Measurements from ENCODE around the gene CBFA2T3. TPM values are rescaled to one million over a fixed set of nuclear protein-coding genes. Genes with fewer than 3 reads are reported as not detected.

The CBFA2T3 gene
- total RNA-seq, 1 experiment from 2014 or later = 2.1 TPM

DNA sequence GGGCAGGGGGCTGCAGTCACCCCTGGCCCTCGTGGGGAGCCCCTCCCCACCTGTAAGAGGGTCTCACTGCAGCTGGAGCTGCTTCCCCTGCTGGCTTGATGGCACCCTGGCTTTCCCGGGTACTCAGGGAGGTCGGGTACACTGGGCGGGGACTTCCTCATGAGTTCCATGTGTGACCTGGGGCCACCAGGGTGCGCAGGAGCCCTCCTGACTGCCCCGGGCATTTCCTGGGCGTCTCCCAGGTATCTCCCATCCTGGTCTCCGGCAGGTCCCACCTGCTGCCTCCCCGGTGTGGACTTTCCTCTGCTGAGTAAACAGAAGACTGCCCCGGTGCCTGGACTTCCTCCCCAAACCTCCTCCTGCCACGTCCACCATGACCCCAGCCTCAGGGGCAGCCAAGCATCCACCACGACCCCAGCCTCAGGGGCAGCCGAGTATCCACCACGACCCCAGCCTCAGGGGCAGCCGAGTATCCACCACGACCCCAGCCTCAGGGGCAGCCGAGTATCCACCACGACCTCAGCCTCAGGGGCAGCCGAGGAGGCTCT lies 40.9 kb downstream of the CBFA2T3 start:
- no peak overlapping the region for H3K4me3 Mint-ChIP-seq (ENCODE audit: unreplicated experiment)
- H3K36me3 Mint-ChIP-seq (ENCODE audit: insufficient read depth, unreplicated experiment) = no peaks in the 10 kb centered on the region
- no TSS peak for BruUV-seq (replicated peaks)
- ChIA-PET POLR2A (no interaction called here), CTCF (no interaction called here)
- no peaks in the 10 kb centered on the region for H3K36me3 ChIP-seq (ENCODE audit: control insufficient read depth, insufficient read depth, low read length)
- no peak overlapping the region for H3K4me3 ChIP-seq (ENCODE audit: low read depth, low read length)
- no peaks in the 10 kb centered on the region for H3K9me3 ChIP-seq
- no peak overlapping the region for H3K27ac Mint-ChIP-seq (ENCODE audit: unreplicated experiment)
- no peaks in the 10 kb centered on the region for H3K4me1 Mint-ChIP-seq (ENCODE audit: low read depth, unreplicated experiment)
- H3K27me3 Mint-ChIP-seq (ENCODE audit: insufficient read depth, unreplicated experiment) = peaks cover 2% of the 10 kb centered on the region
- TF ChIP-seq, protein P1, sequence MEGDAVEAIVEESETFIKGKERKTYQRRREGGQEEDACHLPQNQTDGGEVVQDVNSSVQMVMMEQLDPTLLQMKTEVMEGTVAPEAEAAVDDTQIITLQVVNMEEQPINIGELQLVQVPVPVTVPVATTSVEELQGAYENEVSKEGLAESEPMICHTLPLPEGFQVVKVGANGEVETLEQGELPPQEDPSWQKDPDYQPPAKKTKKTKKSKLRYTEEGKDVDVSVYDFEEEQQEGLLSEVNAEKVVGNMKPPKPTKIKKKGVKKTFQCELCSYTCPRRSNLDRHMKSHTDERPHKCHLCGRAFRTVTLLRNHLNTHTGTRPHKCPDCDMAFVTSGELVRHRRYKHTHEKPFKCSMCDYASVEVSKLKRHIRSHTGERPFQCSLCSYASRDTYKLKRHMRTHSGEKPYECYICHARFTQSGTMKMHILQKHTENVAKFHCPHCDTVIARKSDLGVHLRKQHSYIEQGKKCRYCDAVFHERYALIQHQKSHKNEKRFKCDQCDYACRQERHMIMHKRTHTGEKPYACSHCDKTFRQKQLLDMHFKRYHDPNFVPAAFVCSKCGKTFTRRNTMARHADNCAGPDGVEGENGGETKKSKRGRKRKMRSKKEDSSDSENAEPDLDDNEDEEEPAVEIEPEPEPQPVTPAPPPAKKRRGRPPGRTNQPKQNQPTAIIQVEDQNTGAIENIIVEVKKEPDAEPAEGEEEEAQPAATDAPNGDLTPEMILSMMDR (IDR thresholded peaks at IDR 0.05; ENCODE audit: insufficient read depth in 1 of 2, low read depth in 1 of 2, low read length in 1 of 2, severe bottlenecking in 1 of 2, unreplicated experiment in 1 of 2) = peak in 1 of 2 experiments; percentile 41
- no peaks in the 10 kb centered on the region; the same call in 1 of the 2 replicates for H3K27me3 ChIP-seq (replicated peaks; ENCODE audit: control insufficient read depth, insufficient read depth, low read length)
- intact Hi-C loops (cut with micrococcal nuclease; ENCODE audit: unreplicated experiment) = no loop called here
- DNase-seq = peak; percentile 54 to 76
- H3K9me3 Mint-ChIP-seq (ENCODE audit: unreplicated experiment) = no peaks in the 10 kb centered on the region
- H3K4me1 ChIP-seq = peaks cover 4% of the 10 kb centered on the region; the same call in 1 of the 2 replicates

DNA sequence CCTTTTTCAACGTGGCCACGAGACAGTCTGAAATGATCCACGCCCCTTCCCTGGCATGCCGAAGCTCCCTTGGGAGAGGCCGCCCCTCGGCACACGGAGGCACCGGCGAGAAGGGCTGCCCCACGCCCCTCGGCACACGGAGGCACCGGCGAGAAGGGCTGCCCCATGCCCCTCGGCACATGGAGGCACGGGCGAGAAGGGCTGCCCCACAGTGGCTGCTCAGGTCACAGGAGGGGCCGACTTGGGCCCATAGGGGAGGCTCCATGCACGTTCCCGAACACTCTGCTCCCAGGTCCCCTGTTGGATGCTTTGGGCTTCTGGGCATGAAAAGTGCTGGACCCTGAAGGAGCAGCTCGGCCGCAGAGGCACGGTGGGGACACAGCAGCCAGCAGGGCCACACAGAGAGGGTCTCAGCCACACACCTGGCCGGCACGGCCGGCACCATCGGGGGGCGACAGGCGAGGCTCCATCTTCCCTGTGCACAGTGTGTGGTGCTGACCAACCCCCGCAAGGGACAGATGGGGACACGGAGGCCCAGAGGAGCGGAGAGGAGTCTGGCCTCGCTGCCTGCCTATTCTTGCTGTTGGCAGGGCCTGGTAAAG lies 42.8 kb downstream of the CBFA2T3 start:
- Histone ChIP-seq H3K4me1 (no peaks in the 10 kb centered on the region), H3K4me3 (ENCODE audit: low read depth, low read length) (no peak overlapping the region), H3K9me3 (peaks cover 1% of the 10 kb centered on the region; the same call in 1 of the 2 replicates), H3K27me3 (replicated peaks; ENCODE audit: control insufficient read depth, insufficient read depth, low read length) (no peaks in the 10 kb centered on the region; the same call in 1 of the 2 replicates), H3K36me3 (ENCODE audit: control insufficient read depth, insufficient read depth, low read length) (no peaks in the 10 kb centered on the region)
- BruUV-seq (replicated peaks) = no TSS peak
- CTCF ChIA-PET = no interaction called here
- intact Hi-C loops (cut with micrococcal nuclease; ENCODE audit: unreplicated experiment) = no loop called here
- H3K27ac Mint-ChIP-seq (ENCODE audit: unreplicated experiment) = no peak overlapping the region
- H3K4me1 Mint-ChIP-seq (ENCODE audit: low read depth, unreplicated experiment) = no peaks in the 10 kb centered on the region
- H3K27me3 Mint-ChIP-seq (ENCODE audit: insufficient read depth, unreplicated experiment) = no peaks in the 10 kb centered on the region
- H3K4me3 Mint-ChIP-seq (ENCODE audit: unreplicated experiment) = no peak overlapping the region
- no peak for DNase-seq
- peaks cover 5% of the 10 kb centered on the region for H3K36me3 Mint-ChIP-seq (ENCODE audit: insufficient read depth, unreplicated experiment)
- peaks cover 7% of the 10 kb centered on the region for H3K9me3 Mint-ChIP-seq (ENCODE audit: unreplicated experiment)
- TF ChIP-seq, protein P1 (IDR thresholded peaks at IDR 0.05; ENCODE audit: insufficient read depth in 1 of 2, low read depth in 1 of 2, low read length in 1 of 2, severe bottlenecking in 1 of 2, unreplicated experiment in 1 of 2) = no peak
- POLR2A ChIA-PET = no interaction called here

DNA sequence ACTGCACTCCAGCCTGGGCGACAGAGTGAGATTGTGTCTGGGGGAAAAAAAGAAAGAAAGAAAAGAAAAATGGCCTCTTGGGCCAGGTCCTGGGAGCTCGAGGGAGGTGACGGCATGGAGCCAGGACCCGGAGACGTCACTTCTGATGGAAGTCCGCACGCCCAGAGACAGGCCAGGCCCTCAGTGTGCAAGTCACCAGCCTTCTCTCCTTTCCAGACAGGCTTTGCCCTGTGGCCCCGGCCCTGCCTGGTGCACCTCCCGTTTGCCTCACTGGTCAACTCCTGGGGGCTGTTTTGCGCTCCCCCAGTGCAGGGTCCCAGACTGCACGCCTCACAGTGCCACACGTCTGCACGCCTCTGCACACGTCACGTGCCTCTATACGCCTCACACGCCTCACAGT lies 44.1 kb downstream of the CBFA2T3 start:
- peaks cover 5% of the 10 kb centered on the region for H3K36me3 Mint-ChIP-seq (ENCODE audit: insufficient read depth, unreplicated experiment)
- POLR2A ChIA-PET = interaction anchor here (0.7 kb wide), 1 partner anchor 94 kb away, joined by 6 read pairs; no protein-coding TSS in a partner anchor
- H3K9me3 ChIP-seq = peaks cover 3% of the 10 kb centered on the region; the same call in 1 of the 2 replicates
- BruUV-seq (replicated peaks) = no TSS peak
- H3K9me3 Mint-ChIP-seq (ENCODE audit: unreplicated experiment) = peaks cover 7% of the 10 kb centered on the region
- no peak overlapping the region for H3K27ac Mint-ChIP-seq (ENCODE audit: unreplicated experiment)
- intact Hi-C loops (cut with micrococcal nuclease; ENCODE audit: unreplicated experiment) = no loop called here
- TF ChIP-seq, protein P1 (IDR thresholded peaks at IDR 0.05; ENCODE audit: insufficient read depth in 1 of 2, low read depth in 1 of 2, low read length in 1 of 2, severe bottlenecking in 1 of 2, unreplicated experiment in 1 of 2) = no peak
- no peaks in the 10 kb centered on the region for H3K4me1 Mint-ChIP-seq (ENCODE audit: low read depth, unreplicated experiment)
- no peak overlapping the region for H3K4me3 Mint-ChIP-seq (ENCODE audit: unreplicated experiment)
- H3K4me3 ChIP-seq (ENCODE audit: low read depth, low read length) = no peak overlapping the region
- CTCF ChIA-PET = no interaction called here
- no peak for DNase-seq
- no peaks in the 10 kb centered on the region; the same call in 1 of the 2 replicates for H3K27me3 ChIP-seq (replicated peaks; ENCODE audit: control insufficient read depth, insufficient read depth, low read length)
- no peaks in the 10 kb centered on the region for H3K36me3 ChIP-seq (ENCODE audit: control insufficient read depth, insufficient read depth, low read length)
- H3K27me3 Mint-ChIP-seq (ENCODE audit: insufficient read depth, unreplicated experiment) = no peaks in the 10 kb centered on the region
- H3K4me1 ChIP-seq = no peaks in the 10 kb centered on the region; the same call in 1 of the 2 replicates

Measured in Caco-2 (cell line).